Fibroblast of the conjunctiva (primary cell): ENCODE data around the gene GGA2.
"Not testable (repeated sequence)": the region's sequence is repeated elsewhere in the genome, so short reads cannot be mapped to it uniquely, and the experiment has no call there.

Experiments used
- DNase-seq: peaks from one replicate; pipeline ENCODE4 v3.0.0-alpha.2; 2010; ENCODE audit warnings: low read depth

The GGA2 gene

GRCh38 chr16:23523876-23524385 lies 13.6 kb upstream of the GGA2 start:
- DNase-seq = no peak

GRCh38 chr16:23523321-23523720 lies 13.0 kb upstream of the GGA2 start:
- DNase-seq = no peak

GRCh38 chr16:23521965-23522364 lies 11.7 kb upstream of the GGA2 start:
- DNase-seq = no peak

GRCh38 chr16:23521037-23521743 lies 10.9 kb upstream of the GGA2 start:
- no peak for DNase-seq

- DNase-seq = no peak
These were observed 10.2 kb upstream of the GGA2 start for GRCh38 chr16:23520500-23520899.

- DNase-seq = no peak
These were observed 9.0 kb upstream of the GGA2 start for GRCh38 chr16:23519282-23519681.

- DNase-seq = no peak
These were observed 8.2 kb upstream of the GGA2 start for GRCh38 chr16:23518435-23518891.

- DNase-seq = no peak
These were observed 6.3 kb upstream of the GGA2 start for GRCh38 chr16:23516366-23517137.

GRCh38 chr16:23515881-23516280 lies 5.6 kb upstream of the GGA2 start:
- DNase-seq = no peak

- DNase-seq = no peak
These were observed 4.3 kb upstream of the GGA2 start for GRCh38 chr16:23514381-23515152.

GRCh38 chr16:23512168-23512695 lies 1.9 kb upstream of the GGA2 start:
- DNase-seq = no peak

GRCh38 chr16:23511731-23512130 lies 1.4 kb upstream of the GGA2 start:
- DNase-seq = no peak

- DNase-seq = not testable (repeated sequence)
These were observed 599 bp upstream of the GGA2 start for GRCh38 chr16:23510915-23511270.

- no peak for DNase-seq
These were observed 521 bp downstream of the GGA2 start for GRCh38 chr16:23509782-23510163.

- no peak for DNase-seq
These were observed 896 bp downstream of the GGA2 start for GRCh38 chr16:23509441-23509754.

GRCh38 chr16:23508589-23509440 lies 1.5 kb downstream of the GGA2 start:
- DNase-seq = no peak

GRCh38 chr16:23506606-23506994 lies 3.7 kb downstream of the GGA2 start:
- no peak for DNase-seq

- no peak for DNase-seq
These were observed 4.4 kb downstream of the GGA2 start for GRCh38 chr16:23505671-23506605.

- no peak for DNase-seq
These were observed 5.1 kb downstream of the GGA2 start for GRCh38 chr16:23505180-23505665.

- peak; percentile 66 for DNase-seq
These were observed 5.7 kb downstream of the GGA2 start for GRCh38 chr16:23504453-23505179.
